ENCODE data around the gene IFTAP.

DNA sequence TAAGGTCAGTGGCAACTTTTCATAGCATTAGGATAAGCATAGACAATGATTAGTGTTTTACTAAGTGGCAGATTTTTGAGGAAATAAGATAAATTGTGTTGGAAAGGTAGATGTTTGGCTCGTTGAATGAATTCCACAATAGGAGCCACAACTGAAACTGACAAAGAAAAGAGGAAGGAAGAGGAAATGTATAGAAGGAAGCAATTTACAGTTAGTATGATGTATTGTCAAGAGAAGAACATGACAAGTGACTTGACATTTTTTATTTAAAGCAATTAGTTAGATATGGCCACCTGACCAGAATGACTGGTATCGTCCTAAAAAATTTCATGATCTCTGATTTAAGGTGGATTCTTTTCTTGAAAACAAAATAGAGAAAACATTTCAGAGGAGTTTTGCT is 6.9 kb downstream of the IFTAP start:
- TF ChIP-seq POLR2A (IDR thresholded peaks at IDR 0.05; ENCODE audit: low read depth, low read length) = no peak
- TF ChIP-seq POLR2AphosphoS5 (IDR thresholded peaks at IDR 0.05; ENCODE audit: low read depth, low read length) = no peak
- TF ChIP-seq TAF1 (IDR thresholded peaks at IDR 0.05; ENCODE audit: borderline replicate concordance, low read depth, low read length) = no peak

All from GM12892 (cell line).